Coronary artery (tissue), 2 donors: Measurements from ENCODE around the gene SLC25A42.

Experiments used
- DNase-seq: peaks from one replicate; pipeline ENCODE4 v3.0.0-alpha.2; 2017; ENCODE audit warnings: low spot score
- H3K27ac ChIP-seq, 2 donors: fragments of 200-600 bp; sonication (generic); one replicate each; pipeline ENCODE4 v1.5.1; 2016 to 2019
- H3K4me3 ChIP-seq: fragments of 200-600 bp; sonication (generic); 2 replicates; pipeline ENCODE4 v1.5.1; 2016; ENCODE audit warnings: mild to moderate bottlenecking, moderate library complexity
- CTCF ChIP-seq: fragments of 200-600 bp; sonication (generic); IDR thresholded peaks from one replicate; pipeline ENCODE4 v1.5.1; 2019; ENCODE audit warnings: antibody characterized with exemption

Gene SLC25A42

GRCh38 chr19:19039901-19040300, 23.9 kb upstream of the SLC25A42 start:
- no peak for TF ChIP-seq CTCF
- no peak overlapping the region for H3K4me3 ChIP-seq
- DNase-seq: no peak
- H3K27ac ChIP-seq: peak overlapping the region in 1 of 2 donors; percentile 4

- Histone ChIP-seq H3K4me3 (no peak overlapping the region), H3K27ac (peak overlapping the region in 1 of 2 donors; percentile 4)
- no peak for DNase-seq
- TF ChIP-seq CTCF: no peak
Observed at GRCh38 chr19:19040417-19040816, 23.4 kb upstream of the SLC25A42 start.

- no peak for DNase-seq
- no peak for TF ChIP-seq CTCF
- H3K27ac ChIP-seq: no peak overlapping the region
- H3K4me3 ChIP-seq: no peak overlapping the region
Observed at GRCh38 chr19:19042732-19043280, 21.0 kb upstream of the SLC25A42 start.

- no peak overlapping the region for H3K27ac ChIP-seq
Observed at GRCh38 chr19:19043481-19043880, 20.3 kb upstream of the SLC25A42 start.

GRCh38 chr19:19043881-19044280, 19.9 kb upstream of the SLC25A42 start:
- no peak for TF ChIP-seq CTCF

More at GRCh38 chr19:19043481-19043880, 20.3 kb upstream of the SLC25A42 start:
- no peak for DNase-seq
- H3K4me3 ChIP-seq: no peak overlapping the region
- TF ChIP-seq CTCF: no peak

GRCh38 chr19:19049406-19049805, 14.4 kb upstream of the SLC25A42 start:
- TF ChIP-seq CTCF: no peak
- H3K27ac ChIP-seq: no peak overlapping the region
- no peak overlapping the region for H3K4me3 ChIP-seq
- no peak for DNase-seq

More at GRCh38 chr19:19043881-19044280, 19.9 kb upstream of the SLC25A42 start:
- no peak for DNase-seq
- Histone ChIP-seq H3K27ac (no peak overlapping the region), H3K4me3 (no peak overlapping the region)

GRCh38 chr19:19050104-19050503, 13.7 kb upstream of the SLC25A42 start:
- Histone ChIP-seq H3K27ac (no peak overlapping the region), H3K4me3 (no peak overlapping the region)
- TF ChIP-seq CTCF: no peak
- no peak for DNase-seq
